ENCODE data around the gene GRID1.

Gene GRID1

GRCh38 chr10:85602306-85602705, 764.3 kb downstream of the GRID1 start:
- no peak for DNase-seq

DNA sequence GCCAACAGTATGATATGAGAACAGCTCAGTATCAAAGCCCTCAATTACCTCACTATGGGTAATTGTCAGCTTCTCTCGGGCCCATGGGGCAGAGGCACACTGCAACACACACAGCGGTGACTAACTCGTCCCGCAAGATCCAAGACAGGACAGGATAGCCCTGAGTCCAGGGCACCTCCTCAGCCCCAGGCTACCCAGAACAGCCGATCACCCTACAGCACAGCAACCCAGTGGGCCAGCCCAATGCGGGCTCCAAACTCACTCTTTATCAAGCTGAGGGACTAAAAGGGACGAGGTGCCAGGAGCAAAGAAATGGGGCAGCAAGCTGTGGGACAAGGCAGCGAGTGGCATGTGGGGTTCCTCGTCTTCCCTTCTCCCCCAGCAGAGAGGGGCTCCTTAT, 765.1 kb downstream of the GRID1 start:
- DNase-seq = no peak

DNA sequence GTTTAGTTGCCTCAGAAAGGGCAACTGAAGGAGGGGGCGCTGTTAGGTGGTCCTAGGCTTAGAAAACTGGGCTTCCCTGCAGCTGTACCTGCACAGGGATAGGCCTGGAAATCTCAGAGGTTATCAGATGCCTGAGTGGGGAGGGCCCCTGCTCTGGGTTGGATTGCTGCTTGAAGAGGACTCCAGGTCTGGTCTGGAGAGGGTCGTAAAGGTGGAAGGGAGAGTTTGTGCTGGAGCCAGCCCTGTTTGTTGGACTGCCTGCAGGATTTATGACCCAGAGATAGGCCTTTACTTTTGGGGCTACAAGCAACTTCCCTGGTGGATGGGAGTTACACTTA, 765.9 kb downstream of the GRID1 start:
- DNase-seq = no peak

DNA sequence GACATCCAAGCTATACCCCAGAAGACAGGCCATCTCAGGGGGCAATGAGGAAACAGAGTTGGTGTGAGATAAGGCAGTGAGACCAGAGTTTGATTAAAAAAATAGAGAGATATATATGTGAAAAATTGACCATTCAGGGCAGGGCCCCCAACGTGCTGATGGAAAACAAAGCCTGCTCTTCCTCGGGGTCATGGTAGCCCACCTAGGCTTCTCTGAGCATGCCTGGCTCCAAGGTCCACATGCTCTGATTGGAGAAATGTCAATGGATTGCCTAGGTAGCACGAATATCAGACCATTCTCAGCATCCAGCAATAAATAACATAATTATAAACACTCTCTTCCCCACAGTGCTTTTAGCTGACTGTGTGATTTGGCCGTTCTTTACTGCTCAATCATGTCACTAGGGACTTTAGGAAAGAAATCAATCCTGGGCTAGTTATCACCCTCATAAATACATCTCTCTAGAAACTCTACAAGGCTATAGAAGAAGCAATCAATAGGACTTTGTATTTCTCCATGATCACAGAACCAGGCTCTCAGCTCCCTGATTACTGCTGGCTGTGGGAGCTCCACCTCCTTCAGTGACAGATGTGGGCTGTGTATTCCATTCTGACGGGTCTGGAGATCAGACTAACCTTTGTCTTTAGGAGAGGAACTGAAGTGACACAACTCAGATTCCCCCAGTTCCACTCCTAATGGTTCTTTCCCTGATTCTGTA, 766.4 kb downstream of the GRID1 start:
- DNase-seq = no peak

DNA sequence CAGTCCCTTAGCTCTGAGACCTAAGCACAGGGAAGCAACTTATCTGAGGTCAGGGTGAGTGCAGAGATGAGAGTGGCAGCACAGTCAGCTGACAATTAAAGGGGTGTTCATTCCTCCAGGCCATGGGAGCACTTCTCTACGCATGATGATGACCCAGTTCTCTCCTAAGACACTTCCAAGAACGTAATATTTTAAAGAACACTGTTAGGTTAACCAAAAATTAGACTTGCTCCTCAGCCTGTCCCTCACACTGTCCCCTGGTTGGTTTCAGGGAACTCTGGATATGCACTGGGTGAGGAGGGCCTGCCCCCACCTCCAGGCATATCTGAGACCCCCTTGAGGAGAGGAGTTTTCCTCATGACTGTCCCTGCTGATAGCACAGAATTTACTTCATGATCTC, 767.5 kb downstream of the GRID1 start:
- DNase-seq = no peak

- DNase-seq = no peak
Observed at GRCh38 chr10:85598646-85599045, 767.9 kb downstream of the GRID1 start.

DNA sequence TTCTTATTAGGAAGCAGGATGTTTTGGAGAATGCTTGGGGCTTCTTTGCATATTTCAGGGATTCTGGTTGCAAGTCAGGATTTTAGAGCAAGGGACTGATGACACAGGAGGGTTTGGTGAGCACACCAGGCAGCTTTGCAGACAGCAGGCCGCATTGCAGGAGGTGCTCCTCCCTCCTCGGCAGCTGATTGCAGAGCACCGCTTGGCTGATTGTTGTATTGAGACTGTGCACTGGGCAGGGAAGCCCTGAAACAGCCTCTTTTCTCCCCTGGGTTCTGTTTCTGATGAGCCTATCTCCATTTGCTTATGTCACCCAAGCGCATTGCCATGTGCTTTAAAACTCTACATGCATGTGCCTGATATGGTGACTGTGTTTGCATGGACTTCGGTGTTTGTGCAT, 769.6 kb downstream of the GRID1 start:
- no peak for DNase-seq

DNA sequence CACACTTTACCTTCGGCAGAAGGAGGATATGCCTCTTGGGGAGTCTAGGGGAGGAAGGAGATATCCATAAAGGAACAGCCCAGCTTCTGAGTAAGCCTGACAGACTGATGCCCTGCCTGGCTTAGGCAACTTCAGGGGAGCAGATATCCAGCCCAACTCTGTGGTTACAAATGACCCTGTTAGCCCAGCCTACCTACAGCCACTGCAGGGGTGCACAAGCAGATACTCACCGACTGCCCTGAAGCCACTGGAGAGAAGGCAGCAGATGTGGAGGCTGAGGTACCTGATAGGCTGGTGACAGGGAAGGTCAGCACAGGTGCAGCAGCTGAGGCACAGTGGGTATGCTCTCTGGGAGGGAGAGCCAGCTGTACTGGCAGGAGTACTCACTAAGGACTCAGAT, 770.2 kb downstream of the GRID1 start:
- no peak for DNase-seq

DNA sequence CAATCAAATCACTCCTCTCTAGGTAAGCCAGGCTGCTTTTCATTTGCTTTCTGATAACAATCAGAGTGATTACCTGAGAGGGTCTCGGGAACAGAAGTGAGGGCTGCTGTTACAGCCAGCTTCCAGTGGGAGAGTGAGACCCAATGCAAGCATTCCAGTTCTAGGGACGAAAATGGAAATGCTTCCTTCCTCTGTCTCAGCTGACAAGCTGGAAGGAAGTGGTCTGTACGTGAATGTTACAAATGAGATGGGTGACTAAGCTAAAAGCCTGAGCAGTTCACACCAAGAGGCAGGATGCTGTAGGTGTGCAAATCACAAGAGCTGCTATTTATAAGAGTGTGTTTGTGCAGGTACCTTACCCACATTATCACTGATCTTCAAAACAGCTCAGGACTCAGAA, 772.4 kb downstream of the GRID1 start:
- DNase-seq = no peak

GRCh38 chr10:85593226-85593772, 773.3 kb downstream of the GRID1 start:
- no peak for DNase-seq

DNA sequence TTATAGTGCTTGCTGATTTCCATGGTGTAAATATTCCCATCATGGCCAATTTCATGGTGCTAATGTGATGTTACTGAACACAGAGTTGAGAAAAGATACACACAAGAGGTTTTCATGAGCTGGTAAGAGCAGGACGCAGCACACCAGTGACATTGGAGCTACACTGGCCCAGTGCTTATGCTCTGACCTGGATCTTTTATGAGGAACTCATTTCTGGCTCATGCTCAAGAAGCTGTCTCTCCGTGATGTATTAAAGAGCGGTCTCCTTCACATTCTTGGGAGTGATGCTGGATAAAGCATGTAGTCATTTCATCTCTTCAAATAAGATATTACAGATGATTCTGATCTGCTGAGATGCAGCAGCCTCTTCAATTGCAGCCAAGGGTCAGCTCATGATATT, 785.2 kb downstream of the GRID1 start:
- DNase-seq = no peak

DNA sequence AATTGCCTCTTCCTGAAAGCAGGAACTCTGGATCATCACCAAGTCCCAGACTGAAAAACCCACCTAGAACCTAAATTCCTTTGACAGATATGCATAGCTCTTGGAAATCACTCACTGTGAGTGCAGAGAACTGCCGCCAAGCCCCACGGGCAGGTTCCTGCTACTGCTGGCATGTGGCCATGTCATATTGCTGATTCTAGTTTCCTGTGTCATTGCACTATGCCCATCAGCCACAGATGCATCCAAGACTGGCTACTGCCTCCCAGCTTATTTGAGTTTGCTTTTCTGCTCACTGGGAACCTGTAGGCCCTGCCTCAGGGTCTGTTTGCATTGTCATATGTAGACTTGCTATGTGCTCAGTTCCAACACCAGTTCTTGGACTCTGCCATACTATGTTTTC, 786.0 kb downstream of the GRID1 start:
- DNase-seq = no peak

- no peak for DNase-seq
Observed at GRCh38 chr10:85578860-85579259, 787.7 kb downstream of the GRID1 start.

GRCh38 chr10:85575441-85575840, 791.2 kb downstream of the GRID1 start:
- no peak for DNase-seq

DNA sequence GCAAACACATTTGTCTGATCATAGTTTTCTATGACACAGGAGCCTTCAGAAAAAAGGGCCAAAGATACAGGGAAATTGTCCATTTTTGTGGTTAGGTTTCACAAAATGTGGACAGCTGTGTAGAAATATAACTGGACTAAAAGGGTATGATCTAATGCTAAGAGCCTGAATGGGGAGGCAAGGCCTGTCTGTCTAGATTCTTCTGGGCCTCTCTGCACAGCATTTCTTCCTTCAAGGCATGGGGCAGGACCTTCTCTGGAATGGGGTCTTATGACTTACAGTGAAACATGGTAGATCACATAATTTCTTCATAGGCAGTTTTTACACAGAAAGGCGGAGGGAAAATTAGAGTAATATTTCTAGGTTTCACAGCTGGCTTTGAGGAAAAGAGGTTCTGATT, 795.7 kb downstream of the GRID1 start:
- no peak for DNase-seq

DNA sequence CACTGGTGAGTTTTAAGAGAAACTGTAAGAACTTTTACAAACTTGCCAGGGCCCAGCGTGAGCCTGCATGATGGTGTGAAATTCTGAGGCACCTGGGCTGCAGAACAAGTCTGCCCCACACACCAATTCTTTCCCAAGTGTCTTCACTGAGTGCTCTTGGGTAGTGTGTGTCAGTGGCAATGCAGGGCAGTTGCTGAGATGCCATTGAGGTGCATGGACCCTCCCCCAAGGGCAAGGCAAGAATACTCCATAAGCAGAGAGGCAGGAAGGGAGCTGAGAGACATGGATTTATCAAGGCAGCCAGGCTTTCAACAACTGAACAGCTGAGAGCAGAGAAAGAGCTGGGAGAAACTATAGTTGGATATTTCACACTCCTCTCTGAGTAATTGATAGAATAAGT, 801.2 kb downstream of the GRID1 start:
- DNase-seq = no peak

GRCh38 chr10:85558533-85558932, 808.1 kb downstream of the GRID1 start:
- no peak for DNase-seq

DNA sequence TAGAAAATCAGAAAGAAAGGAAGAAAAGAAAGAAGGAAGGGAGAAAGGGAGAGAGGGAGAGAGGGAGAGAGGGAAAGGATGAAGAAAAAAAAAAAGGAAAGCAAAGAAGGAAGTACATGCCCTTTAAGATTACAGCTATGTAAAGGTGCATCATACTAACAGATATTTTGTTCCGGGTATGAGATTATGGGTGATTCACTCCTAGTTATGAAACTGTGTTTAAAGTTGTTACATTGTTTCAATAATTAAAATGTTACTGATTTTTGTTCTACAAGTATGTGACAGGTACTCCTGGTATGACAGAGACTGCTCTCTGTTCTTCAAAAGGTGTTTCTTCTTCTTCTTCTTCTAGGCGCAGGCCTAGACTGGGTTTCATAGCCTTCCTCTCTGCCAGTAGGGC, 808.9 kb downstream of the GRID1 start:
- DNase-seq = no peak

DNA sequence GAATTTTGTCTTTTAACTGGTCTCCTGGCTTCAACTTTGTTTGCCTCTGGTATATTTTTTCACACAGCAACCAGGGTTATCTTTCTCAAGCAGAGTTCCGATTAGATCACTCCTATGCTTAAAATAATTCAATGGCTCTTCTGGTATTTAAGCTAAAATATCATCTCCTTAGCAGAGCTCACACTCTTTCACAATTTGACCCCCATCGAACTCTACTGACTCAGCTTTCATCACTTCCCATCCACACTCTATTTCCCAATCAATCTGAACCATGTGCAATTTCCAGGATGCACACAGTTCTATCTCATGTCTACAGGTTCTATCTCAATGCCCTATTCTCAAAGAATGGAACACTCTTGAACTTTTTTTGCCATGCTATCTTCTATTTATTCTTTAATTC, 809.5 kb downstream of the GRID1 start:
- DNase-seq = no peak

Data from kidney glomerular epithelial cell (primary cell).